Central memory CD8-positive, alpha-beta T cell (primary cell): ENCODE results near the gene EFHC1.

Source experiments
- ATAC-seq: fragments of 150-1000 bp; cut with Tn5 transposase; replicated peaks from 2 replicates; pipeline ENCODE4 v1.10.0; 2022; ENCODE audit warnings: mild to moderate bottlenecking, moderate FRiP score, moderate number of reproducible peaks; ENCODE audit not compliant: poor library complexity, severe bottlenecking; ENCODE audit errors: extremely low read depth
- DNase-seq, 2 donors: peaks; one replicate each; pipeline ENCODE4 v3.0.0; 2021; ENCODE audit warnings: low spot score in 2 of 2
- H3K27ac Mint-ChIP-seq: one replicate; pipeline ENCODE4 v1.8.0; 2022; ENCODE audit warnings: low read depth, mild to moderate bottlenecking, moderate library complexity, mixed read lengths
- H3K27me3 Mint-ChIP-seq: one replicate; pipeline ENCODE4 v1.8.0; 2022; ENCODE audit warnings: mixed read lengths
- H3K36me3 Mint-ChIP-seq: one replicate; pipeline ENCODE4 v1.8.0; 2022; ENCODE audit warnings: mild to moderate bottlenecking, moderate library complexity, mixed read lengths; ENCODE audit not compliant: insufficient read depth
- H3K4me1 Mint-ChIP-seq: one replicate; pipeline ENCODE4 v1.8.0; 2022; ENCODE audit warnings: mixed read lengths
- H3K4me3 Mint-ChIP-seq: one replicate; pipeline ENCODE4 v1.8.0; 2022; ENCODE audit warnings: mild to moderate bottlenecking, moderate library complexity, mixed read lengths
- H3K9me3 Mint-ChIP-seq: one replicate; pipeline ENCODE4 v1.8.0; 2022; ENCODE audit warnings: mixed read lengths

Gene EFHC1

DNA sequence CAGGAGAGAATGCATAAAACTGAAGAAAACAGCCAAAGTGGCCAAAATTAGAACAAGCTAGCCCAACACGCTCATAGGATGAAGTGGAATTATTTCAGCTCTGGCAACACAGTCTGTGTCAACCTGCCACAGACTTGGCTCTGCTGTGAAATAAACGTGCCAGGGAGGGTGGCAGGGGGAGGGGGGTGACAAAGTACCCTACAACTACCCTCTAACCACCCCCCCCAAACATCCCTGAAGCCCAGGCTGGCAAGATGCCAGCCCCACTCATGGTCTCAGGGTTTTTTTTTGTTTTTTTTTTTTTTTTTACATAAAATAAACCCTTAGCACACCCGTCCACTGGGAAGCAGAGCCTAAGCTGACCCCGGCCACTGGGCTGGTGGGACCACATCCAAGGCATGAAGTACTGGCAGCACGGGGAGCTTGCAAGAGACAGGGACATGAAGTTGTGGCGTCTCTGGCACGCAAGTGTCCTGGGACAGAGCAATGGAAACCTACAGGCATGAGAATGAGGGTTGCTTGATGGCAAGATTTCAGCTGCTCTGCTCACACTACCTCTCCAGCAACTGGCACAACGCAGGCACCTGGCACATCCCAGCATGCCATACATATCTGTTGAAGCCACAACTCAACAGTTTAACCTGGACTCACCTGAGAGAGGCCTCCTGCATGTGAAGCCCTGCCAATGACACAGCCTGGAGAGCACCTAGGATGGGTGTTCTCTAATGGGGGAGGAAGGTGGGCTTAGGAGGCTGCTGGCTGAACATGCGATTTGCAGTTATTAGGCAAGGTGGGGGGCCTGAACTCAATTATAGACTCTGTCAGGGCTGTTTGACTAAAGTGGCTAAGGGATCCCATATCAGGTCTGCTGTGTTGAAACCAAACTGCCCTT lies 80.3 kb downstream of the EFHC1 start:
- ATAC-seq (no peak), DNase-seq (no peak)
- Mint-ChIP-seq H3K36me3 (peaks cover 5% of the 10 kb centered on the region), H3K9me3 (no peaks in the 10 kb centered on the region), H3K27me3 (no peaks in the 10 kb centered on the region), H3K4me3 (no peak overlapping the region), H3K4me1 (peaks cover 5% of the 10 kb centered on the region), H3K27ac (no peak overlapping the region)

DNA sequence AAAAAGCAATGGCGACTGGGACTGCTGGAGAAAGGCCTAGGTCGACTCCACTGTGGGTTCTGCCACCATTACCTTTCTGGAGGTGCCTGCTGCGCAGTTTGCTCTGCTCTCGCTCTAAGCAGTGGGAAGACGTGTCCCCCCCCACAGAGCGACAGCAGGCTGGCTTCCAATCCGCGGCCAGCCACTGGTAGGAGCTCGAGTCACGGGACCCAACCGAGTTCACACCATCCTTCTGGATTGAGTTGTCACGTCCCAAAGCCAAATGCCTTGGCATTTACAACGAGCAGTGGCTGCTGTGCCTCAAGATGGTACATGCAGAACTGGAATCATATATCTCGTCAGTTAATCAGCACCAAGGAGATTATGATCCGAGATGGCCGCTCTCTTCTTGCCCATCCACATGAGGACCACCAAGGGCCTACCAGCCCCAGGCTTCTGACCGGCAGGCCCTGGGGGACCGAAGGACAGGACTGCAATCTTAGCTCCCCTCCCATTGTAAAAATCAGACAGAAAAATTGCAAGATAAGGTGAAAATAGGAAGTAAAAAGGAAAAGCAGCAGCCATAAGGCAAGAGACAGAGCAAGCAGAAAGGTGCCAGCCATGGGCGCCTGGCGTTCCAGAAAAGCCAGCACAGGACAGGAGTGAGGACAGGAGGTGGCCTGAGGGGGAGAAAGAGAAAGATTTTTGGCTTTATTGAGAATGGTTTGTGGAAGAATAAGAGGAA lies 82.3 kb downstream of the EFHC1 start:
- Mint-ChIP-seq H3K4me1 (peaks cover 5% of the 10 kb centered on the region), H3K36me3 (peaks cover 7% of the 10 kb centered on the region), H3K4me3 (no peak overlapping the region), H3K27me3 (no peaks in the 10 kb centered on the region), H3K27ac (no peak overlapping the region), H3K9me3 (no peaks in the 10 kb centered on the region)
- ATAC-seq: no peak
- DNase-seq: no peak

DNA sequence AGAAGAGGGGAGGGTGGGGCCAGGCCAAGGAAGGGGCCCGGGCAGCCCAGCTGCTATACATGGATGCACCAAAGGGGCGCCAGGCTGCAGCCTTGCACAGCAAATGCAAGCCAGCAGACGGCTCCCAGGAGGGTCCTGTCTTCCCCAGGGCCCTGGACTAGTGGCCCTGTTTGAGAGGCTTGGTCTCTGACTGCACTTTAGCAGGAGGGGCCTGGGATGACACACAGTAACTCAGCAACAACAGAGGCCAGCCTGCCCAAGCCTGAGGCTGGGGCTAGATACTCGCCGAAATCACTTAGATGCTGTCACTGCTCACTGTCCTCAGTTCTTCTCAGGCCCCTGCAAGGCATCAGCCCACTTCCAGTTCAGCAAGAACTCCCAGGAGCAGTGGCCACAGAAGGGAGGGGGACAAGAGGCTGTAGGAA lies 83.2 kb downstream of the EFHC1 start:
- no peak for ATAC-seq
- Mint-ChIP-seq H3K27ac (no peak overlapping the region), H3K9me3 (no peaks in the 10 kb centered on the region), H3K36me3 (peaks cover 11% of the 10 kb centered on the region), H3K27me3 (no peaks in the 10 kb centered on the region), H3K4me3 (no peak overlapping the region), H3K4me1 (peaks cover 5% of the 10 kb centered on the region)
- no peak for DNase-seq

DNA sequence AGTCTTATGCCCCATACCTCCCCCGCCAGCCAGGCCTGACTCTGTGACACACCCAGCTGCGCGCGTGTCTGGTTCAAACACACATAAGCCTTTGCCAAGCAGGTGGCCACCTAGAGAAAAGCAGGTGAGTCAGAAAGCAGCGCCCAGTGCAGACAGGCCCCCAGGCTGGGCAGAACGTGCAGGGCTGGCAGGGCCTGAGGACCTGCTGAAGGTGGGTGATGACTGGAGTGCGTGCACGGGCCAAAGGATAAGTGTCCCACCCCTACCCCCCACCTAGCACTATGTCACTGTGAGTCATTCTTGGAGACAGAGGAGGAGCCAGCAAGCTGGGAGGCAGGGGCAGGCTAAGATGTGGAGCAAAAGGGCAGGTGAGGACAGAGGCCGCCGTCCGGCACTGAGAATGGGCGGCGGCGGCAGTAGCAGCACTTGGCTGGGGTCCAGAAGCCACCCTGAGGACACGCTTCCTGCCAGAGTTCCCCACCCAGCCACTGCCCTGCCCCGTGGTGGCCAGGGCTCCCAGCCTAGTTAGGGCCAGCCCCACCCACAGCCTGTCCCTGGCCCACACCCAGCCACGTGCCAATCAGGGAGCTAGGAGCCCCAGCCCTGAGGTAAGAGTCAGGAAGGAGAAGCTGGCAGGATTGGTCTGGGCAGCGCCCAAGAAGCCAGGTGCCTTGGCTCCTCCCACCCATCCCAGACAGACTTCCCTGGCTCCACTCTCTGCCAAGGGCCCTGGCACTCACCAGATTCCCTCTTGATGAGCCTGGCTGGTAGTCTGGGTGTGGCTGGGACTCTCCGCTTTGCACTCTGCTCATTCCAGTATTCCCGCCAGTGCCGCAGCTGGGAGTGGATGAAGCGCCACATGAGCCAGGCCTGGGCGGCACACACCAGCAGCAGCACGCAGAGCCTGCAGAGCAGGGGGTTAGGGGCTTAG lies 84.0 kb downstream of the EFHC1 start:
- H3K36me3 Mint-ChIP-seq: peaks cover 14% of the 10 kb centered on the region
- DNase-seq (no peak), ATAC-seq (no peak)
- no peaks in the 10 kb centered on the region for H3K27me3 Mint-ChIP-seq
- no peak overlapping the region for H3K27ac Mint-ChIP-seq
- H3K4me1 Mint-ChIP-seq: peaks cover 5% of the 10 kb centered on the region
- no peaks in the 10 kb centered on the region for H3K9me3 Mint-ChIP-seq
- H3K4me3 Mint-ChIP-seq: no peak overlapping the region

DNA sequence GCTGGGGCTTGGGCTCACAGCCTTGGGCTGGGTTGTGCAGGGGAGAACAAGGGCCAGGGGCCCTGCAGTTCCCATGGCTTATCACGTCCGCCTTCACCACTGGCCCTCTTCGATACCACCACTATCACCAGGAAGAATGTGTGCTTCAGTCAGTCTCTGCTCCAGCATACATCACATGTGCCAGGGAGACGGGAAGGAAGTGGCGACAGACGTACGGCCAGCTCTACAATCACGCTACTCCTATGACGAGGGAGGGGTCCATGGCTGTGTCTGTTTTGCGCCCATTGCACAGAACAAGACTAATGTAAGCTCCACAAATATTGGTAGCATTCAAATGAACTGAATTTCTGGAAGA lies 84.6 kb downstream of the EFHC1 start:
- no peak for DNase-seq

DNA sequence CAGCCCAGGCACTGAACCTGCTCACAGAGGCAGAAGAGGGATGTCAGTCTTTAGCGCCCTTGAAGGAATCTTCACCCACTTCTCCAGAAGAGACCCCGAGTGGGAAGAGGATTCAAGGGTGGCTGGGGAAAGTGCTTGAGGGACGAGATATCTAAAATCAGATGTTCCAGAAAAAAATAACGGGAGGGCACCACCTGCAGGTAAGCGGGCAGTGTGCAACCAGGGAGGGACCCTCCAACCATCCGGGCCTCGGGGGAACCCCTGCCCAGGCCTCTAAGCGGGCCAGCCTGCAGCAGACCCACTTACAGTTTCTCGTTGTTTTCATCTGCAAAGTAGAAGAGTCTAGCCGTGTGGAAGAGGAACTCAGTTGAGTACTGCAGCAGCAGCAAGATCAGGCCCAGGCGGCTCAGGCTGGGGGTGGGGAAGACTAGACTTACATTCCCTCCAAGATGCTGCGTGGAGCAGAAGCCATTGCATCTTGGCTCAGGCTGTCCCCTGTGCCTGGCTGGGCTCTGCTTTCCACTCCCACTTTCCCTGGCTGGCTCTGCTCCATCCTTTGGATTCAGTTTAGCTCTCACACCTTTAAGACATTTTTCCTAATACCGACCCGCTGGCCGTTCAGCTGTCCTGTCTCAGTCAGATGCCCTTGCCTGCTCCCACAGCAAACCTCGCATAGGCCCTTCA lies 85.7 kb downstream of the EFHC1 start:
- no peaks in the 10 kb centered on the region for H3K27me3 Mint-ChIP-seq

More for the DNA sequence above, 84.6 kb downstream of the EFHC1 start:
- H3K27me3 Mint-ChIP-seq: no peaks in the 10 kb centered on the region
- H3K9me3 Mint-ChIP-seq: no peaks in the 10 kb centered on the region
- no peak overlapping the region for H3K27ac Mint-ChIP-seq
- ATAC-seq: no peak
- peaks cover 5% of the 10 kb centered on the region for H3K4me1 Mint-ChIP-seq
- no peak overlapping the region for H3K4me3 Mint-ChIP-seq
- peaks cover 14% of the 10 kb centered on the region for H3K36me3 Mint-ChIP-seq

DNA sequence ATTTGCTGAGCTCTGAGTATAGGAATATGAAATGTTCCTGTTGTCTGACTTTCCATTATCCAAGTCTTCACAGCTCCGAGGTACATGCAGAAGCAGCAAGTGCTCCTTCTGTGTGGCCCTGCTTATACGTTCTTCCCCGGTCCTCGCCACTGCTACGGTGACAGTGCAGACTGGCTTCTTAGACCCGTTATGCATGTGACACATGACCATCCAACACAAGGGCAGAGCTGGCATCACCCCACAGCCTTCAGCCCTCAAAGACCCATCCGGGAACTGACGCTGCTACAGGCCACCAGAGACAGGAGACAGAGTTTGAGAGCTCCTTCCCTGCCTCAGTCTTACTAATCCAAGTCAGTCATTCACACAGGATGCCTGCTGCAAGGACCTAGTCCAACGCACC lies 86.3 kb downstream of the EFHC1 start:
- ATAC-seq (no peak), DNase-seq (no peak)
- no peaks in the 10 kb centered on the region for H3K27me3 Mint-ChIP-seq
- no peak overlapping the region for H3K4me3 Mint-ChIP-seq
- no peaks in the 10 kb centered on the region for H3K9me3 Mint-ChIP-seq
- H3K36me3 Mint-ChIP-seq: peaks cover 14% of the 10 kb centered on the region
- H3K27ac Mint-ChIP-seq: no peak overlapping the region
- peaks cover 5% of the 10 kb centered on the region for H3K4me1 Mint-ChIP-seq

More for the DNA sequence above, 85.7 kb downstream of the EFHC1 start:
- DNase-seq (no peak), ATAC-seq (no peak)
- H3K4me1 Mint-ChIP-seq: peaks cover 5% of the 10 kb centered on the region
- H3K9me3 Mint-ChIP-seq: no peaks in the 10 kb centered on the region
- peaks cover 14% of the 10 kb centered on the region for H3K36me3 Mint-ChIP-seq
- no peak overlapping the region for H3K27ac Mint-ChIP-seq
- no peak overlapping the region for H3K4me3 Mint-ChIP-seq

DNA sequence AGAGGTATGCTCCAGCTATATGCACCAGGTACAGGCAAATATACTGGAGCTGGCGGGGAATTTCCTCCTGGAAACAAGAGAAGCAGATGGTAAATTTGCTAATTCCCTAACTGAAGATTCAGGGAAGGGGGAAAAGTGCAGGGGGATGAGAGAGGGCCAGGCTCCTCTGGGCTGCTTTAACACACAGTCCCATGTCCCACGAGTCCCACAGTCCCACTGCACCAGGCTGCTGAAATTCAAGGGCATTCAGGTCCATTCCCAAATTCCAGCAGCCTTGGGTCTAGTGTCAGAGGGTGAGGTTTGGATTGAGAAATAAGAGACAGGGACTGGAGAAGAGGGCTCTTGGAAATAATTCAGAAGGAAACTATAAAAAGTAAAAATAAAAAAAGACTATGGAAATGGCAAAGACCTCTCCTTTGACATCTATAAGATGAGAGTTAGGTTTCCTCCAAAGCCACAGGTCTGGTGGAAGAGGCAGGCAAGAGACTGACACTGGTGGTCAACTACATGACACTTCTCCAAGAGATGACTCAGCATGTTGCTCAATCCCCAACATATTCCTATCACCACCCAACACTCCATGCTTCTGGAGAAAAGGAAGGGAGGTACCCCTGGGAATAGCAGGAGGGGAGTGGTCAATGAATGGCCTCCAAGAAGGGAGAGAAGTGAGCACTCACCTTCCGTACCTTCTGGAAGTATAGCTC lies 87.6 kb downstream of the EFHC1 start:
- peaks cover 12% of the 10 kb centered on the region for H3K36me3 Mint-ChIP-seq
- no peaks in the 10 kb centered on the region for H3K9me3 Mint-ChIP-seq
- no peak overlapping the region for H3K4me3 Mint-ChIP-seq
- H3K4me1 Mint-ChIP-seq: peaks cover 3% of the 10 kb centered on the region
- no peak for DNase-seq
- ATAC-seq: no peak
- H3K27me3 Mint-ChIP-seq: no peaks in the 10 kb centered on the region
- no peak overlapping the region for H3K27ac Mint-ChIP-seq

DNA sequence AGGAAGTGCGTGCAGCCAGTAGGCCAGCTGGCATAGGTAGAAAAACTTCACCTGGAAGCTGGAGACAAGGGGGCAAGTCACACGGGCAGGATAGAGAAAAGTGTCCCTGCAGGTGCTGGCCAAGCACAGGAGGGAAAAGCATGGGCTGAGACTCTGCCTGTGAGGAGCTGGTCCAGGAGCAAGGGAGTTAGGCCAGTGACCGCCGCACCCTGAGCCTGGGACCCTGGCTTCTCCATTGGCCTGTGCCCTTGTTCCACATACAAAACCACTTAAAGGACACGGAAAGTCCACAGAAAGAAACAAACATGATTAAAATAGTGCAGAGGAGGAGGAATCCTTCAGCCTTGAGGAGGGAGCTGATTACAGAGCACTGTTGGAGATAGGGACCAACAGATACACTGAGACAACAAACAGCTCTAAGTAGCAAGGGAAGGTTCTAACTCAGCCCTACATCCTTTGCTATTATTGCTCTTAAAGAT lies 88.2 kb downstream of the EFHC1 start:
- H3K27me3 Mint-ChIP-seq: no peaks in the 10 kb centered on the region
- peaks cover 12% of the 10 kb centered on the region for H3K36me3 Mint-ChIP-seq
- no peak overlapping the region for H3K27ac Mint-ChIP-seq
- no peaks in the 10 kb centered on the region for H3K9me3 Mint-ChIP-seq
- no peak for DNase-seq
- no peak for ATAC-seq
- no peak overlapping the region for H3K4me3 Mint-ChIP-seq
- H3K4me1 Mint-ChIP-seq: no peaks in the 10 kb centered on the region

DNA sequence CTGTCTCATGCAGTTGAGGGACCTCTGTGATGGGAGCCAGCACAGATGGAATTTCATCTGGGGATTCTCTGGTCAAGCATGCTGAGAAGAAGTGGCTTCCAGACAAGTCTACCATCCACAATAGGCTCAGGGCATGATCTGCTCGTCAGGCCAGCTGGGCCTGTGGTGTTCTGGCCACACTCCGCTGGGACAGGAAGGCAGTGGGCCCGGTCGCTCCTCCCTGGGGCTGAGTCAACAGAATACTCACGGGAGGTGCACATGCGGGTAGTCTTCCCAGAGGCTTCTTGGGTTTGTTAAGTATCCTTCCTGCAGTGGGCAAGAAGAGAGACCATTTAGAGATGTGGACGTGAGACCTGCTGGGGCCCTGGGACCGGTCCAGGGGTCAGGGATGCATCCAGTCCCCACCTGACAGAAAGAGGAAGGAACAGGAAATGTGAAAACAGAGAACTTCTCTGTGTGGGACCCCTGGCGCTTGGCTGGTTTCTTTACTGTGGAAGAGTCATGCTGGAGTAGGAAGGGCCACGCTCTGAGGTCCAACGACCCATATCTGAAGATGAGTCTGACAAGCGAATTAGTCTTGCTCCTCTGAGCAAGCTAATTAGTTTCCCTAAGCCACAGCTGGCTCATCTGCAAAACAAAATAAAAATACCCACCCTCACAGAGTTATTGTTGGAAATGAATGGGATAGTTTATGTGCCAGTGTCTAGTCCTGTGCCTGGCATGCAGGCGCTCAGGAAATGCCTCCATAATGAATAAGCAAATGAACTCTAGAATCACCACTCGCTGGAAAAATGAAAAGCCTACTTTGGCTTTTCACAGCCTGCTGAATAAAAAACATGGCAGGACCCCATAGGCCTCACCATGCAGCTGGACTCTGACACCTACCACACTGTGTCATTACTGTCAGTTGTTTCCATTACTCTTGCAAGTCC lies 89.4 kb downstream of the EFHC1 start:
- Mint-ChIP-seq H3K27ac (no peak overlapping the region), H3K9me3 (no peaks in the 10 kb centered on the region), H3K4me1 (no peaks in the 10 kb centered on the region), H3K27me3 (no peaks in the 10 kb centered on the region), H3K36me3 (peaks cover 15% of the 10 kb centered on the region), H3K4me3 (no peak overlapping the region)
- no peak for DNase-seq
- ATAC-seq: no peak

DNA sequence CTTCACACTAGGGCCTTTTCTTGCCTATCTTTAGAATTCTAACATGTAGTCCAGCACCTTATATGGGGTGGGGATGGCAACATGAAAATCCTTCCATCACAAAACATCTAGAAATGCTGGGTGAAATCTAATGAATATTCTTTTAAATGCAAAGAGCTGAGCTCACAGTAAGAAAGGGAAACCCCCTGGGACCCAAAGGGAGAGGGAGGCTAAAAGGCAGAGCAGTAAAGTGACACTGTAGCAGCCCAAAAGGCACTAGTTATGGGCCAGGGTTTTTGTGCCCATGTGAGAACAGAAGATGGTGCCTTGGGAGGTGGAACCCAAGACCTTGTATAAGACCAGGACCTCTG lies 90.0 kb downstream of the EFHC1 start:
- DNase-seq: no peak
- Mint-ChIP-seq H3K9me3 (no peaks in the 10 kb centered on the region), H3K36me3 (peaks cover 18% of the 10 kb centered on the region), H3K27ac (no peak overlapping the region), H3K4me1 (no peaks in the 10 kb centered on the region), H3K4me3 (no peak overlapping the region), H3K27me3 (no peaks in the 10 kb centered on the region)
- ATAC-seq: no peak
